Liver (tissue), 9 donors: ENCODE data around the gene RFT1. TPM values are rescaled to one million over a fixed set of nuclear protein-coding genes. Genes with fewer than 3 reads are reported as not detected.

Experiments used
- DNase-seq: peaks from one replicate; pipeline ENCODE4 v3.0.0-alpha.2; 2017; ENCODE audit warnings: low spot score
- H3K27ac ChIP-seq, 2 donors: one replicate each; pipeline ENCODE4 v1.7.0; 2013; ENCODE audit warnings: inconsistent platforms in 2 of 2, low read length in 2 of 2, control low read depth in 1 of 2, low read depth in 1 of 2, mild to moderate bottlenecking in 1 of 2
- H3K27me3 ChIP-seq, 4 donors: one replicate each; pipeline versions ENCODE4 v1.6.1 to v1.7.0; 2013; ENCODE audit warnings: low read length in 3 of 4, inconsistent platforms in 1 of 4, mild to moderate bottlenecking in 1 of 4, moderate library complexity in 1 of 4; ENCODE audit not compliant: control insufficient read depth in 4 of 4, insufficient read depth in 4 of 4
- H3K36me3 ChIP-seq, 4 donors: one replicate each; pipeline versions ENCODE4 v1.6.1 to v1.7.0; 2013; ENCODE audit warnings: low read length in 3 of 4, mild to moderate bottlenecking in 3 of 4, low read depth in 1 of 4, moderate library complexity in 1 of 4; ENCODE audit not compliant: control insufficient read depth in 4 of 4, insufficient read depth in 3 of 4
- H3K4me1 ChIP-seq, 4 donors: one replicate each; pipeline versions ENCODE4 v1.6.1 to v1.7.0; 2013; ENCODE audit warnings: low read length in 3 of 4, mild to moderate bottlenecking in 3 of 4, moderate library complexity in 1 of 4; ENCODE audit not compliant: control insufficient read depth in 4 of 4, insufficient read depth in 4 of 4
- H3K4me3 ChIP-seq, 3 donors: one replicate each; pipeline versions ENCODE4 v1.6.1 to v1.7.0; 2013; ENCODE audit warnings: low read length in 3 of 3, control low read depth in 1 of 3, low read depth in 1 of 3, mild to moderate bottlenecking in 1 of 3
- H3K9ac ChIP-seq, 2 donors: one replicate each; pipeline ENCODE4 v1.7.0; 2013; ENCODE audit warnings: low read length in 2 of 2, mild to moderate bottlenecking in 2 of 2, moderate library complexity in 2 of 2, control low read depth in 1 of 2, low read depth in 1 of 2
- H3K9me3 ChIP-seq, 4 donors: one replicate each; pipeline versions ENCODE4 v1.6.1 to v1.7.0; 2013; ENCODE audit warnings: low read length in 3 of 4; ENCODE audit not compliant: control insufficient read depth in 4 of 4
- ATF3 ChIP-seq: IDR thresholded peaks from 2 replicates; pipeline ENCODE4 v1.6.1; 2016; ENCODE audit warnings: antibody characterized with exemption
- CTCF ChIP-seq: fragments of 150-350 bp; IDR thresholded peaks from 2 replicates; pipeline ENCODE4 v1.5.1; 2017; ENCODE audit warnings: improper control_type of control experiment, low read depth, low read length; ENCODE audit not compliant: missing input control
- EGR1 ChIP-seq, 2 donors: IDR thresholded peaks; 2 replicates each; pipeline ENCODE4 v1.6.1; 2016 to 2018; ENCODE audit warnings: antibody characterized with exemption in 2 of 2, low read depth in 2 of 2
- FOXA1 ChIP-seq: IDR thresholded peaks from 2 replicates; pipeline ENCODE4 v1.6.1; 2016; ENCODE audit warnings: antibody characterized with exemption
- GABPA ChIP-seq, 2 donors: IDR thresholded peaks in 1 of 2; conservative IDR thresholded peaks in 1 of 2; 2 replicates each; pipeline ENCODE4 v1.6.1; 2016; ENCODE audit warnings: antibody characterized with exemption in 2 of 2, mild to moderate bottlenecking in 1 of 2, moderate library complexity in 1 of 2
- HNF4G ChIP-seq: IDR thresholded peaks from 2 replicates; pipeline ENCODE4 v1.6.1; 2016; ENCODE audit warnings: antibody characterized with exemption
- MAX ChIP-seq: IDR thresholded peaks from 2 replicates; pipeline ENCODE4 v1.6.1; 2016; ENCODE audit warnings: antibody characterized with exemption
- NR2F2 ChIP-seq: IDR thresholded peaks from 2 replicates; pipeline ENCODE4 v1.6.1; 2016; ENCODE audit warnings: antibody characterized with exemption
- RAD21 ChIP-seq, 2 donors: IDR thresholded peaks; 2 replicates each; pipeline ENCODE4 v1.6.1; 2016; ENCODE audit warnings: antibody characterized with exemption in 2 of 2, mild to moderate bottlenecking in 2 of 2
- REST ChIP-seq: IDR thresholded peaks from 2 replicates; pipeline ENCODE4 v1.6.1; 2016; ENCODE audit warnings: antibody characterized with exemption, mild to moderate bottlenecking
- RXRA ChIP-seq, 2 donors: IDR thresholded peaks; 2 replicates each; pipeline ENCODE4 v1.6.1; 2017 to 2018; ENCODE audit warnings: antibody characterized with exemption in 2 of 2, mild to moderate bottlenecking in 1 of 2
- SP1 ChIP-seq: IDR thresholded peaks from 2 replicates; pipeline ENCODE4 v1.6.1; 2018; ENCODE audit warnings: antibody characterized with exemption, mild to moderate bottlenecking
- TAF1 ChIP-seq: conservative IDR thresholded peaks from 2 replicates; pipeline ENCODE4 v1.6.1; 2016; ENCODE audit warnings: antibody characterized with exemption, mild to moderate bottlenecking
- YY1 ChIP-seq: IDR thresholded peaks from 2 replicates; pipeline ENCODE4 v1.6.1; 2016; ENCODE audit warnings: antibody characterized with exemption, mild to moderate bottlenecking
- ZBTB33 ChIP-seq: IDR thresholded peaks from 2 replicates; pipeline ENCODE4 v1.6.1; 2016; ENCODE audit warnings: antibody characterized with exemption
- WGBS: extraction: QIAGEN DNeasy Blood & Tissue Kit; methylation state at CpG from one replicate; pipeline ENCODE4 v1.1.7; 2013; 5-methylcytosine and 5-hydroxymethylcytosine counted together
- polyA plus RNA-seq, 2 donors: library from polyadenylated mRNA; stranded (reverse) in 1 of 2; unstranded in 1 of 2; fragments of 200-250 nt in 1 of 2; fragments of >200 nt in 1 of 2; fragmentation: Nextera tagmentation in 1 of 2; extraction: Ambion mirVana in 1 of 2; gene quantifications; one replicate each; pipeline versions ENCODE4 v1.2.1 to v1.2.3, GENCODE V29; 2013 to 2015
- total RNA-seq, 2 donors: library from RNA; depleted of rRNA; stranded (reverse); fragments of >200 nt; gene quantifications; one replicate each; pipeline ENCODE4 v1.2.3, GENCODE V29; 2014
- donor health status: healthy.
- donor health status: healthy.
- donor health status: healthy.
- donor health status: healthy.
- donor health status: healthy.

RFT1 gene
- total and polyA plus RNA-seq, 4 donors: 8.0 to 12.6 (median 11.8) TPM

- 96% methylated on average over 12 of the region's 12 CpGs for WGBS
- Histone ChIP-seq H3K4me1 (no peaks in the 10 kb centered on the region), H3K27ac (no peak overlapping the region), H3K27me3 (no peaks in the 10 kb centered on the region), H3K9ac (no peak overlapping the region), H3K4me3 (no peak overlapping the region), H3K9me3 (no peaks in the 10 kb centered on the region), H3K36me3 (peaks cover 2 to 48% (median 18%) of the 10 kb centered on the region in 4 donors)
- TF ChIP-seq MAX (no peak), REST (no peak), RAD21 (IDR thresholded peaks at IDR 0.05) (no peak), YY1 (no peak), HNF4G (no peak)
- DNase-seq: no peak
Measured at GRCh38 chr3:53101956-53102355, 28.3 kb downstream of the RFT1 start.

- Histone ChIP-seq H3K27ac (no peak overlapping the region), H3K4me3 (no peak overlapping the region), H3K27me3 (no peaks in the 10 kb centered on the region), H3K9ac (no peak overlapping the region), H3K36me3 (peaks cover 1 to 45% (median 15%) of the 10 kb centered on the region in 4 donors), H3K4me1 (no peaks in the 10 kb centered on the region), H3K9me3 (no peaks in the 10 kb centered on the region)
- TF ChIP-seq RAD21 (IDR thresholded peaks at IDR 0.05): no peak
- no peak for TF ChIP-seq ZBTB33
- TF ChIP-seq CTCF: no peak
- DNase-seq: no peak
- 84% methylated on average over 12 of the region's 12 CpGs for WGBS
Measured at GRCh38 chr3:53100818-53101466, 29.3 kb downstream of the RFT1 start.

- DNase-seq: no peak
- Histone ChIP-seq H3K27ac (no peak overlapping the region), H3K36me3 (peaks cover 0 to 23% (median 4%) of the 10 kb centered on the region in 4 donors), H3K4me3 (no peak overlapping the region), H3K9me3 (no peaks in the 10 kb centered on the region), H3K27me3 (no peaks in the 10 kb centered on the region), H3K9ac (no peak overlapping the region), H3K4me1 (peaks cover 8 to 17% (median 12%) of the 10 kb centered on the region in 4 donors)
- 96% methylated on average over 5 of the region's 5 CpGs for WGBS
- TF ChIP-seq SP1 (no peak), NR2F2 (no peak), ATF3 (no peak), GABPA (IDR thresholded peaks at IDR 0.05 in 1 of 2, conservative IDR thresholded peaks at IDR 0.05 in 1 of 2) (no peak), MAX (no peak), RXRA (IDR thresholded peaks at IDR 0.05) (no peak), REST (no peak), HNF4G (no peak), RAD21 (IDR thresholded peaks at IDR 0.05) (no peak), FOXA1 (no peak), EGR1 (IDR thresholded peaks at IDR 0.05; ENCODE audit: low read depth in 2 of 2) (no peak), TAF1 (no peak)
Measured at GRCh38 chr3:53097887-53098286, 32.3 kb downstream of the RFT1 start.
